Measurements from ENCODE around the gene CACNA1D. TPM values are rescaled to one million over a fixed set of nuclear protein-coding genes. Genes with fewer than 3 reads are reported as not detected.

The CACNA1D gene
- total RNA-seq, 8 experiments from 2014 or later = 1.2 to 15.3 (median 5.9) TPM

DNA sequence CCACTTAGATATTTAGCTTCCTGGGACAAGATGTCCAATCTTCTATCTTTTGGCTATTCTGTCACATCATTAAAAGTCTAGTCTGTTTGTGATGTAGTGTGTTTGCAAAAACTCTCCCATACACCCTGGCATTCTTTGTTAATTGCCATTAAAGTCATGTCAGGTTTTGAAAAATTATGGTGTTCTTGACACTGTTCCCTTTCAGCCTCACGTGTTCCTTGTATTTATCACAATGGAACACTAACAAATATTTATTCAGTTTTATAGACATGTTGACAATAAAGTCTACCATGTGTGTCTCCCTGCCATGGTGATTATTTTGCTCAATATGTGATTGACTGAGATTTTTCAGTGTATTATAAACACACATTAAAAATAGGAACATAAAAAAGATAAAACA lies 9.4 kb upstream of the CACNA1D start:
- in situ Hi-C loops (cut with MboI; ENCODE audit: low pct_unique_long_range_greater_than_20kb in 2 of 9, low sequenced_read_pairs in 9 of 9, unreplicated experiment in 9 of 9) = no loop called here
- no peak overlapping the region for H3K4me3 ChIP-seq
- H3K4me1 ChIP-seq (replicated peaks in 1 of 2) = peaks cover under 1 to 6% of the 10 kb centered on the region in 2 donors
- no peak for ATAC-seq (replicated peaks in 6 of 8)
- 0 to 50% (median 18%) methylated on average over 1 of the region's 1 CpG; no CpG with 5 or more reads in 4 of the 10 experiments for WGBS, 10 experiments
- no peak overlapping the region for H3K27ac ChIP-seq

DNA sequence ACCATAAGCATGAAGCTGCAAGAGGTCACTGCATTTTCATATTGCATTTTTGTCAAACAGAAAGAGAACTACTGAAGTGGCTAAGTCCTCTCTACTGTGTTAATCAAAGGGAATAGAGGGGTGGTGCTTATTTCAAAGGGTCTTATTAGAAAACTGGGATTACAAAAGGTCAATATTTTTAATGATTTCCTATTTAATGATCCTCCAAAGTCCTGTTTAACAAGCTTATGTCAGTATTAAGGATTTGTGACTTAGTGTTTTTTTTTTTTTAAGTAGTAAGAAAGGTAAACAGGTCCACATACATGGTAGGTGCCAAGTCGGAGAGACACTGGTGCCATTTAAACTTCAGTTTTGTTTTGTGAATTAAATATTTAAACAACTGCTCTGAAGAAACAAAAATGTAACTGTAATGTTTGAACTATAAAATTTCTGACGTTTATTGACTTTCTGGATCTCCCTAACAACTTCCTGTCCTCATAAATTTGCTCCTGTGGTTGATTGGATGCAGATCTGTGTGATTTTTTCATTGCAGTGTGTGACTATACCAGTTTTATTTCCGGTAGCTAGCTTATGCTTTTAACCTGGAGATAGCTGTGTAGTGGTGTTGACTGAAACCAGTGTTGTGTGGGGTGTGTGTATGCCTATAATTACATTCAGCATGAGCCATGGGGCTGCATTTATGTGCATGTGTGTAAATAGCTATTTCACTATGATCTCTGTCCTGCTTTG lies 8.6 kb upstream of the CACNA1D start:
- in situ Hi-C loops (cut with MboI; ENCODE audit: low pct_unique_long_range_greater_than_20kb in 2 of 9, low sequenced_read_pairs in 9 of 9, unreplicated experiment in 9 of 9) = no loop called here
- Histone ChIP-seq H3K27ac (no peak overlapping the region), H3K4me3 (no peak overlapping the region), H3K4me1 (replicated peaks in 1 of 2) (peaks cover 3 to 13% of the 10 kb centered on the region in 2 donors)
- peak in 3 of 8 experiments; percentile 51 to 68 (median 65) for ATAC-seq (replicated peaks in 6 of 8)
- 0 to 93% (median 46%) methylated on average over 1 to 3 of the region's 3 CpGs; no CpG with 5 or more reads in 1 of the 10 experiments for WGBS, 10 experiments

DNA sequence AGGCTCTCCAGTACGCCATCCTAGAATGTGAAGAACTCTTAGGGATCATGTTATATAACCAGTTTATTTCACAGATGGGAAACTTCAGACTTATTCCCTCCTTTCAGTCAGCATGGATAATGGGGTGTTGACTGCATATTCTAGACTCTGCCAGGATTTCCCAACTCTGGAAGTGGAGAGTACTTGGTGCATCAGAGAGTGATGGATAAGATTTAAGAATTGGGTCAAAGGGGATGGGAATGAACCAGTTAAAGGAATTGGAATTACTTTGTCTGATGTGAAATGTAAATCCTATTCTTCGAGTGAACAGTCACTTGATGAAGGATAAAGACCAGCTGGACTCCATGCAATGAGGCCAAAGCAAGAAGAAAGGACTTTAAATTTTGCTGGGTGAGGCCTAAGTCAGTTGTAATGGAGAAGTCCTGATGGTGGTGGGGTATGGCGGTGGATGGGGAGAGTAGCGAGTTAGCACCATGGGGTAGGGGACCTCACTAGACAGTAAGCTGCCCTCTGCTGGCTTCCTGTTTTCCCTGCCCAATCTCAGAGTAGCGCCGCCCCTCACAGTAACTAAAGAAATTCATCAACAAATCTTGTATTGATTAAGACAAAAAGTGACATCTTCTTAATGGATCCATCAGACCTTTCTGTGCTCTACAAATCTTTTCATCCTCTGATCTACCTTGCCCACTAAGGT lies 7.3 kb upstream of the CACNA1D start:
- Histone ChIP-seq H3K4me3 (no peak overlapping the region), H3K27ac (no peak overlapping the region), H3K4me1 (replicated peaks in 1 of 2) (peaks cover 3 to 13% of the 10 kb centered on the region in 2 donors)
- 43 to 100% (median 72%) methylated on average over 2 to 5 of the region's 6 CpGs; no CpG with 5 or more reads in 3 of the 10 experiments for WGBS, 10 experiments
- in situ Hi-C loops (cut with MboI; ENCODE audit: low pct_unique_long_range_greater_than_20kb in 2 of 9, low sequenced_read_pairs in 9 of 9, unreplicated experiment in 9 of 9) = no loop called here
- no peak for ATAC-seq (replicated peaks in 6 of 8)

DNA sequence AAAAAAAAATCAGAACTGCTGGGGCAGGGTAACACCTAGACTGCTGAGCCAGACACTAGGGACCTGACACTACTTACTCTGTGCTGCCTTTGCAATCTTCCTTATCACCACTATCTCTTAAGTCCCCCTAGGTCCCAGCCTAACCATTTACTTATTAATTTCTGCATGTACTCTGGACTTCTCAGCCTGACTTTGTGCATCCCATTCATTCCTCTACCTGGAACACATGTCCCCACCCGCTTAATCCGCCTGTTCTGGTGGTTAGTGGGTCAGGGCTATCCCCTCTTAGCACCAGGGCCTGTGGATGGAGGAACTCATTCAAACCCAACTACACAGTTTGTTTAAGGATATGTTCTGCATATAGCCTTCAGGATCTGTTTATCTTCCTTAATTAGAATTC lies 5.0 kb upstream of the CACNA1D start:
- Histone ChIP-seq H3K4me1 (replicated peaks in 1 of 2) (peaks cover 3 to 13% of the 10 kb centered on the region in 2 donors), H3K27ac (no peak overlapping the region), H3K4me3 (no peak overlapping the region)
- 83 to 100% (median 100%) methylated on average over 1 to 2 of the region's 2 CpGs; no CpG with 5 or more reads in 4 of the 10 experiments for WGBS, 10 experiments
- in situ Hi-C loops (cut with MboI; ENCODE audit: low pct_unique_long_range_greater_than_20kb in 2 of 9, low sequenced_read_pairs in 9 of 9, unreplicated experiment in 9 of 9) = no loop called here
- no peak for ATAC-seq (replicated peaks in 6 of 8)

DNA sequence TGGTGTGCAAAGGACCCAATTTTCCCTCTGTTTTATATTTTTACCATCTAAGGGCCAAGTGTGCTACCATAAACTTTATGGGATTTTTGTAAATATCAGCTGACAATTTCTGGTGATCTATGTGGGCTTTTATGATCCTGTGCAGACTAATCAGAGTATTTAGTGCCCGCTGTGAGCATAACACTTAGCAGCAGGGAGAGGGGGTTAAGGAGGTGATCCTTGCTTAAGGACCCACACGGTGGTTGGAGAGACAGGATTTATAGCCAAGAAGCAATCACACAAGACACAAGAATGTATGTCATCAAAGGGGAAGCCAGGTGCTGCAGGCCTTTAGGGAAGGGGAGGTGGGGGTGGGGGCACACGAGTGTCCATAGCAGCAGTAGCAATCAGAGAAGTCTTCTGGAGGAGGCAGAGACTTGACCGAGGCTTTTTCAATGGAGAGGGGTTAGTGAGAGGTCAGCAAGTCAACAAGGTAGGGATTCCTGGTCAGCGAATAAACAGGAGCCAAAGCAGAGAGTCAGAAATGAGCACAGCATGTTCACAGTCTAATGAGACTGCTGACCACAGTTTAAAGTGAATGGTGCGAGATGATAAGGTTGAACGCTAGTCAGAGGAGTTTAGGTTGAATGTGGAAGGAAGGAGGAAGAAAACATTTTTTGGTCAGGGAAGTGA lies 4.5 kb upstream of the CACNA1D start:
- peak overlapping the region in 1 of 2 donors; percentile 25 for H3K27ac ChIP-seq
- ATAC-seq (replicated peaks in 6 of 8) = peak in 1 of 8 experiments; percentile 20
- in situ Hi-C loops (cut with MboI; ENCODE audit: low pct_unique_long_range_greater_than_20kb in 2 of 9, low sequenced_read_pairs in 9 of 9, unreplicated experiment in 9 of 9) = no loop called here
- WGBS, 10 experiments = 0 to 89% (median 47%) methylated on average over 1 to 7 of the region's 7 CpGs; no CpG with 5 or more reads in 1 of the 10 experiments
- peaks cover 3 to 13% of the 10 kb centered on the region in 2 donors for H3K4me1 ChIP-seq (replicated peaks in 1 of 2)
- no peak overlapping the region for H3K4me3 ChIP-seq

DNA sequence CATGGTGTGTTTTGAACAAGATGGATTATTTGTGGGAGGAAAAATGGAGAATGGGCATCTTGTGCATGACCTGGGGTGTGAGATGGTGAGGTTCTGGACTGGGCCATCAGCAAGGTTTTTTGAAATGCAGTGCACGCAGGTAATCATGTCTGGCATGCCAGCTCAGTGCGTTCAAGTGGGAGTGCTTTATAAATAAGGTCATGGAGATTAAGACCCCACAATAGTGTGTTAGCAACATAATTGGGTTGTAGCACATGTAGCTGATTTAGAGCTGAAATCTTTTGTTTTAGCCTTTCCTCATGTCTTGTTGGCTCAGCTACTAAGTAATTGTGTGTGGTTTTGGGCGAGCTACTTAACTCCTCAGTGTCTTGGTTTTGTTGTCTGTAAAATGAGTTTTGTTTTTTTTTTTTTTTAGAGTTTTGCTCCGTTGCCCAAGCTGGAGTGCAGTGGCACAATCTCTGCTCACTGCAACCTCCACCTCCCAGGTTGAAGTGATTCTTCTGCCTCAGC lies 3.9 kb upstream of the CACNA1D start:
- Histone ChIP-seq H3K4me1 (replicated peaks in 1 of 2) (peaks cover 4 to 13% of the 10 kb centered on the region in 2 donors), H3K27ac (no peak overlapping the region), H3K4me3 (no peak overlapping the region)
- in situ Hi-C loops (cut with MboI; ENCODE audit: low pct_unique_long_range_greater_than_20kb in 2 of 9, low sequenced_read_pairs in 9 of 9, unreplicated experiment in 9 of 9) = no loop called here
- 0 to 90% (median 80%) methylated on average over 1 to 4 of the region's 4 CpGs; no CpG with 5 or more reads in 1 of the 10 experiments for WGBS, 10 experiments
- ATAC-seq (replicated peaks in 6 of 8) = no peak

DNA sequence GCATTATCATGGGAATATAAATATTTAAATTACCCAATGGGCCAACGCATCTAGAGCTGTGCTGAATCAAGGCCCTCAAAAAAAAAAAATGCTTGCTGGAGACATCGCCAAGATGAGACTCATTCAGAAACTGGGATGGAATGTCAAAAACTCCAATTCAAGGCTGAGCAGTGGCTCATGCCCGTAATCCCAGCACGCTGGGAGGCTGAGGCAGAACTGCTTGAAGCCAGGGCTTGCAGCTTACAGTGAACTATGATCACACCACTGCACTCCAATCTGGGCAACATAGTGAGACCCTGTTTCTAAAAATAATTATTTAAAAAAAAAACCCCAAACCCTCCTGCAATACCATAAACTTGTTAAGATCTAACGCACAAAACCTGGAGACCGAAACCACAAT lies 3.1 kb upstream of the CACNA1D start:
- Histone ChIP-seq H3K27ac (no peak overlapping the region), H3K4me3 (no peak overlapping the region), H3K4me1 (replicated peaks in 1 of 2) (peaks cover 11 to 18% of the 10 kb centered on the region in 2 donors)
- ATAC-seq (replicated peaks in 6 of 8) = no peak
- 66 to 94% (median 81%) methylated on average over 3 to 6 of the region's 6 CpGs; no CpG with 5 or more reads in 2 of the 10 experiments for WGBS, 10 experiments
- in situ Hi-C loops (cut with MboI; ENCODE audit: low pct_unique_long_range_greater_than_20kb in 2 of 9, low sequenced_read_pairs in 9 of 9, unreplicated experiment in 9 of 9) = no loop called here

DNA sequence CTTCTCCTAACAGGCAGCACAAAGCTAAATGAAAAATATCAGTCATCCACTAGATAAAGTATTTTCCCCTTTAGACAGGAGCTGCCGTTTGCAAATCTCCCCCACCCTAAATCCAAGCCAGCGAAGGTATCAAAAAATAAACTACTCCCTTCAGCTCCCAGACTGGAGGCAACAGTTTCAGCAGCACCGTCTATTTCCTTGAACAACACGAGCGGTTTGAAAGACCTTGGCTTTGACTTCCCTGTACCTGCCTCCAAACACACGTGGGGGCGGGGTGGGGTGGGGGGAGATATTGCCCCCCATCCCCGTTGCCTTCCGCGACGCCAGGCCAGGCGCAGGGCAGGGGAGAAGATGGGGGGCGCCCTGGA lies 832 bp upstream of the CACNA1D start:
- 0 to 41% (median 10%) methylated on average over 1 to 5 of the region's 13 CpGs; no CpG with 5 or more reads in 4 of the 10 experiments for WGBS, 10 experiments
- Histone ChIP-seq H3K4me1 (replicated peaks in 1 of 2) (peaks cover 18 to 25% of the 10 kb centered on the region in 2 donors), H3K4me3 (peak overlapping the region; percentile 59 to 92 (median 64)), H3K27ac (no peak overlapping the region)
- in situ Hi-C loops (cut with MboI; ENCODE audit: low pct_unique_long_range_greater_than_20kb in 2 of 9, low sequenced_read_pairs in 9 of 9, unreplicated experiment in 9 of 9) = no loop called here
- no peak for ATAC-seq (replicated peaks in 6 of 8)

DNA sequence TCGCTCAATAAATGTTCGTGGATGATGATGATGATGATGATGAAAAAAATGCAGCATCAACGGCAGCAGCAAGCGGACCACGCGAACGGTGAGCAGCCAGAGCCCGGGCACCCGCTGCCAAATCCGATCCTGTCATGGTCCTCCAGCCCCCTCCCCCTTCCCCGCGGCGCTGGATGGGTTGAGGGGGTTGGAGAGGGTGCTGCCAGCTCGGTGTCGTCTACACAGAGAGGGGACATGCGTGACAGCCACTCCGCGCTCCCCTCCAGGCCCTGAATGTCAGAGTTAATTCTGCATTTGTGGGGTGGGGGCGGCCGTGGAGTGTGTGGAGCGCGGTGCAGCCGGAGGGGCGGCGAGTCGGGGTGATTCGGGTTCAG lies 722 bp downstream of the CACNA1D start:
- ATAC-seq (replicated peaks in 6 of 8) = peak in 5 of 8 experiments; percentile 31 to 50 (median 46)

DNA sequence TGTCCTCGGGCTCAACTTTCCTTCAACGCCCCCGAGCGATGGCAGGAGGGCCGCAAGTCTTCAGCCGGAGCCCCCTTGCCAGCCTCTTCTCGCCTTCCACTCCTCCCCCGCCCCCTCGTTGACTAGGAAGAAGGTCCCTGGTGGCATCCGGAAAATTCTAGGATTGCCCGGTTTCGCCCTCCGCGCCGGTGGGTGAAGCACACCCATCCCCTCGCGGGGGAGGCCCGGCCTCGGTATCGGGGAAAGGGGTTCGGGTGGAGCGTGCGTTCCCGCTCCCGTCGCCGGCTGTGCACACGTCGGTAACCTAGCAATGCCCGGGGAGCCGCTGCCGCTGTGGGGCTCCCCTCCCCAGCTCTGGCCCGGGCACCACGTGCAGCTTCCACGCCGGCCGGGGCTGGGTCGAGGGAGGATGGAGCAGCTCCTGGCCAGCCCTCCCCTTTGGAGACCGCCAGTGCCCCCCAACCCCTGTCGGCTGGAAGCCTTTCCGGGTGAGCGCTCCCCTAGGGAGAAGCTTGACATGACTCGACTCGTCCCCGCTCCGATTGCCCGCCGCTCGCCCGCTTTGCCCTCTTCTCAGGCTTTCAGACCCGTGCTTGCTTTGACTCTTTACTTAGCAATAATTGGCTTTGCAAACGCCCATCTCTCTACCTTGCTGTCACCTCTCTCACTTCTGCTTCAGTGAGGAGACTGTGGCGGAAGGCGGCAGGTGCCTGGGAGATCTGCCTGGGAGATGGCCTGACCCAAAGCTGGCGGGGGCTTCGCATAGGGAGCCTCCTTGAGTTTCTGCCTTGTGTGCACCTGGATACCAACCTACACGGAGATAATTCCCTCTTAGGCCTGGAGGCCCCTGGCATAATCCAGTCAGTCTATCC lies 1.3 kb downstream of the CACNA1D start:
- Histone ChIP-seq H3K27ac (no peak overlapping the region), H3K4me3 (peak overlapping the region; percentile 59 to 92 (median 64)), H3K4me1 (replicated peaks in 1 of 2) (peaks cover 23 to 25% of the 10 kb centered on the region in 2 donors)
- WGBS, 10 experiments = 30 to 40% methylated on average over 1 to 20 of the region's 57 CpGs; no CpG with 5 or more reads in 8 of the 10 experiments
- in situ Hi-C loops (cut with MboI; ENCODE audit: low pct_unique_long_range_greater_than_20kb in 2 of 9, low sequenced_read_pairs in 9 of 9, unreplicated experiment in 9 of 9) = no loop called here
- peak in 5 of 8 experiments; percentile 67 to 77 (median 75) for ATAC-seq (replicated peaks in 6 of 8)

More for the DNA sequence above, 722 bp downstream of the CACNA1D start:
- Histone ChIP-seq H3K4me3 (peak overlapping the region; percentile 59 to 92 (median 64)), H3K4me1 (replicated peaks in 1 of 2) (peaks cover 25 to 29% of the 10 kb centered on the region in 2 donors), H3K27ac (no peak overlapping the region)
- in situ Hi-C loops (cut with MboI; ENCODE audit: low pct_unique_long_range_greater_than_20kb in 2 of 9, low sequenced_read_pairs in 9 of 9, unreplicated experiment in 9 of 9) = no loop called here
- WGBS, 10 experiments = 0% methylated on average over 3 of the region's 27 CpGs; no CpG with 5 or more reads in 9 of the 10 experiments

DNA sequence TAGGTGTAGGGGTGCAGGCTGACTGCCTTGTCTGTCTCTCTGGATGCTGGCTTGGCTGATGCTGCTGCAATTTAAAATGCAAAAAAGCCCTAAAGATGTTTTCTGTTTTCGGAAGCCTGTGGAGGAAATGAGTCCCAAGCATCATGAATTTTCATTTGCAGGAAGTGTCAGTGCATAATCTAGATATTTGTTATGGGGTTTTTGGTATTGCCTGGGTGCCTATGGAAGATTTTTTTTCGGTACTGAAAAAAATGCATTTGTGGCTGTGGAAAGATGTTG lies 1.9 kb downstream of the CACNA1D start:
- peak overlapping the region in 3 of 5 donors; percentile 59 to 92 (median 60) for H3K4me3 ChIP-seq
- ATAC-seq (replicated peaks in 6 of 8) = no peak
- WGBS, 10 experiments = 0 to 86% (median 60%) methylated on average over 1 to 2 of the region's 2 CpGs; no CpG with 5 or more reads in 1 of the 10 experiments

DNA sequence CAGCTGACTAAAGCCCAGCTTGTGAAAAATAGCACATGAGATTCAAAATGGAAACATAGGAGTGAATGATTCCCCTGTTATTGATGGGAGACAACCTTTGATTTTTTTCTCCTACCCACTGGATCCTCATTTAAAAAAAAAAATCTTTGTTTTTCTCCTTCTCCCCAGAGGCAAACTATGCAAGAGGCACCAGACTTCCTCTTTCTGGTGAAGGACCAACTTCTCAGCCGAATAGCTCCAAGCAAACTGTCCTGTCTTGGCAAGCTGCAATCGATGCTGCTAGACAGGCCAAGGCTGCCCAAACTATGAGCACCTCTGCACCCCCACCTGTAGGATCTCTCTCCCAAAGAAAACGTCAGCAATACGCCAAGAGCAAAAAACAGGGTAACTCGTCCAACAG lies 2.6 kb downstream of the CACNA1D start:
- WGBS, 10 experiments = 48 to 100% (median 80%) methylated on average over 2 to 5 of the region's 5 CpGs; no CpG with 5 or more reads in 3 of the 10 experiments

More for the DNA sequence above, 1.9 kb downstream of the CACNA1D start:
- no peak overlapping the region for H3K27ac ChIP-seq
- in situ Hi-C loops (cut with MboI; ENCODE audit: low pct_unique_long_range_greater_than_20kb in 2 of 9, low sequenced_read_pairs in 9 of 9, unreplicated experiment in 9 of 9) = no loop called here
- peaks cover 23 to 30% of the 10 kb centered on the region in 2 donors for H3K4me1 ChIP-seq (replicated peaks in 1 of 2)

More for the DNA sequence above, 2.6 kb downstream of the CACNA1D start:
- Histone ChIP-seq H3K27ac (no peak overlapping the region), H3K4me3 (no peak overlapping the region), H3K4me1 (replicated peaks in 1 of 2) (peaks cover 23 to 33% of the 10 kb centered on the region in 2 donors)
- in situ Hi-C loops (cut with MboI; ENCODE audit: low pct_unique_long_range_greater_than_20kb in 2 of 9, low sequenced_read_pairs in 9 of 9, unreplicated experiment in 9 of 9) = no loop called here
- ATAC-seq (replicated peaks in 6 of 8) = no peak

Measured in motor neuron (in vitro differentiated cells).